NCI-H510A treated with DMSO at 0.1 percent for 48 hours (cell line): ENCODE data around the gene RUSC1.
"Not testable (repeated sequence)": the region's sequence is repeated elsewhere in the genome, so short reads cannot be mapped to it uniquely, and the experiment has no call there.

Experiments used
- DNase-seq: peaks from one replicate; lab custom pipeline; 2025; lab: John Stamatoyannopoulos, UW

RUSC1 gene

DNA sequence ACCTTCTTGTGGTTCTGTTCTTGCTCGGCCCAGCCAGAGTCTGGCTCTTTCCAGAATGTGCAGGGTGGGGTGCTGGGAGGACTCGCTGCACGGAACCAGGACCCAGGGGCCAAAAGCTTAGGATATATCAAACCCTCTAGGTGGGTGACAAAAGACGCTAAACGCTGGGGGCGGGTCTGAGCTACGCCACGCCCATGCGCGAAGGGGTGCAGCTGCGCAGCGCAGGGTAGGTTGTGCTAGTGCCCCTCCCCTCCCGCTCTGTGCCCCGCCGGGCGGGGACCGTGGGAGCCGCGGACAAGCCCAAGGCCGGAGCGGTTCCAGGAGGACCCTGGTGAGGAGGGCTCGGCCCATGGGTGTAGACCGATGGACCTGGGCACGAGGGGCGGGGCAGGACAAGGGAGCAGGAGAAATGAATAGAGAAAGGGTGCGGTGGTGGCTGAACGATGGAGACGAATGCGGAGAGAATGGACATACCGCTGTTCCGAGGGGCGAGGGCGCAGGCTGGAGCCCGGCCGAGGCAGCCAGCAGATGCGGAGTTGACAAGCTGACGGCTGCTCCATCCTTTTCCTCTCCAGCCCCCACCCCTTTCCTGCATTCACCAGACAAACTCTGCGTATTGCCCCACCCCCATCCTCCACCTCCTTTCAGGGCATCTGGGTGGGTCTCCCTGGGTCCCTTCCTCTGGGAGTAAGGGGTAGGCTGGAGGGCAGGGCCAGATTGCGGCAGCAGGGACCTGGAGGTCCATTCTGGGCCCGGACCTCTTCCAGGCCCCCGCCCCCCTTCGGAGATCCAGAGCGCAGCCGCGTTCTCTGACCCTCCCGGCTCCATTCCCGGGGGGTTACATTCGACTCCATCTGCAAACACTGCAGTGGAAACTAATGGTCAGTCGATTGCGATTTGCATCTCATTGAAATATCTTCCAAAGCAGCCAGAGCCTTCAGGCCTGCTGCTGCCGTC lies at the start of gene RUSC1:
RUSC1 (plus strand) TSS at position 234 of the 957 bp plus-strand sequence. CDS start 880 bp downstream, outside the sequence.
- no peak for DNase-seq

DNA sequence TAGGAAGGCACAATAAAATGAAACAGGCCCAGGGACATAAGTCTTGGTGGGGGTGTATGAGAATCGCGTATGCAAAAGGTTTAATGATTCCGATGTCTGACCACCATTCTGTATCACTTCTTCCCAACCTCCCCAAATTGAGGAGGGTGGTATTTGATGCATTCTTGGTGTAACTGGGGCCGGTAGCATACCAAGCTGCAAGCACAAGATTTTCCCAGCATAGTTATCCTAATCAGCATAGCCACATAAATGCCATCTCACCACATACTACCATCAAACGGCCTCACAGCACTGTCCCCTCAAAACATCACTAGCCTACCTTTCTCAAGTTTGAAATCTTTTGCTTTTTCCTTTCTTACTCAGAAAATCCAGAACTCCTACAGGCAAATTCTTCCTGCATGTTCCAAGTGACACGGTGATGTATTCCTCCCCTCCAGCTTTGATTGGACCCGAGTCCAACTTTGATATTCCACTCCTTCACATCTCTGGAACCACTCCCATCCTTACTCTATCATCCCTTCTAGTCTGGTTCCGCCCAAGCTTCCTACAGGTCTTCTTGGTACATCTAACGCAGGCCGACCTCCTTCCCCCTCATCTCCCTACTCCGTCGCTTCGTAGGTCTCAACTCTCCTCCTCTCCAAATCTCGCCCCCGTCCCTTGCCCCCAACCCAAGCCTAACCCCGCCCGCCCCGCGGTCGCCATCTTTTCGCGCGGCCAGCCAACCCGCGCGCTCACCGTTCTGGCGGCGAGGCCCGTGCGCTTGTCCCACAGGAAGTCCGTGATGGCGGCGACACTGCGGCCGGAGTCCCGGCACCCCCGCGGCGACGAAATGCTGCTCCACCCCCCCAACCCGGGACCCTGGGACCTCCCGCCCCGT lies 48.0 kb upstream of the RUSC1 start:
- DNase-seq, result peak; percentile 77

DNA sequence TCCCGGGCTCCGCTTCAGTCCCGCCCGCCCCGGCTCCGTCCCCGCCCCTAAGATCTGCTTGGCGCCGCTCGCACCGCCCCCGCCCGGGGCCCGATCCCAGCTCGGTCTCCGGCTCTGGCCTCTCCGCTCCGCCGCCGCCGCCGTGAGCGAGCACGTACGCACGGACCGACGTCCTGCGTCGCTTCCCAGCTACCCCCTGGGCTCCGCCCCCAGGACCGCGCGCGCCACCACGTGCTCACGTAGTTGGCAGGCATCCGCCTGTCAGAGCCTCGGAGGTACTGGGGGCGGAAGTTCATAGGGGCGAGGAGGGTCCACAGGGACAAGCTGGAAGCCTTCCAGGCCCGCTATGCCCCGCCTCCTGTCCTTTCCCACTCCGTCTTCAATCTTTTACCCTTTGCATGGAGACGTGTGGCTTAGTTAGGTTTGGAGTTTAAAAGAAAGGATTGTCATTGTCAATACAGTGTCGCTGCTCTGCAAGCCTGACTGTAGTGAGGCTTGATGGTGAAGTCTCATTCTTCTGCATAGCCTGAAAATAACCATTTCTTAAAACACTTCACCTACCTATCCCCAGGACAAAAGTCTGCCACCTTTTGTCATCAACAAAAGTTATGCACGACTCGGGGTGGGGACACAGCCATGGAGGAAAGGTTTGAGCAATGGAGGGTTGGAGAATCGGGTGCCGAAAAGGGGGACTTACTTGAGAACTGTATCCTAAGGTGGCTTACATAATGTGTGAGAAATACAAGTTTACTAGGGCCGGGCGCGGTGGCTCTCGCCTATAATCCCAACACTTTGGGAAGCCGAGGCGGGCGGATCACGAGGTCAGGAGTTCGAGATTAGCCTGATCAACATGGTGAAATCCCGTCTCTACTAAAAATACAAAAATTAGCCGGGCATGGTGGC lies 47.1 kb upstream of the RUSC1 start, which contains the start of gene CLK2:
CLK2 (minus strand) TSS at position 162 of the 903 bp plus-strand sequence. CDS start 2,527 bp downstream, outside the sequence.
- DNase-seq, result peak; percentile 90

GRCh38 chr1:155277070-155277901 lies 43.4 kb upstream of the RUSC1 start, which contains the start of gene HCN3:
Gene HCN3, plus strand, starts transcription at chr1:155277463. Its CDS starts 128 bp downstream, at chr1:155277591.
- DNase-seq, result peak; percentile 99

DNA sequence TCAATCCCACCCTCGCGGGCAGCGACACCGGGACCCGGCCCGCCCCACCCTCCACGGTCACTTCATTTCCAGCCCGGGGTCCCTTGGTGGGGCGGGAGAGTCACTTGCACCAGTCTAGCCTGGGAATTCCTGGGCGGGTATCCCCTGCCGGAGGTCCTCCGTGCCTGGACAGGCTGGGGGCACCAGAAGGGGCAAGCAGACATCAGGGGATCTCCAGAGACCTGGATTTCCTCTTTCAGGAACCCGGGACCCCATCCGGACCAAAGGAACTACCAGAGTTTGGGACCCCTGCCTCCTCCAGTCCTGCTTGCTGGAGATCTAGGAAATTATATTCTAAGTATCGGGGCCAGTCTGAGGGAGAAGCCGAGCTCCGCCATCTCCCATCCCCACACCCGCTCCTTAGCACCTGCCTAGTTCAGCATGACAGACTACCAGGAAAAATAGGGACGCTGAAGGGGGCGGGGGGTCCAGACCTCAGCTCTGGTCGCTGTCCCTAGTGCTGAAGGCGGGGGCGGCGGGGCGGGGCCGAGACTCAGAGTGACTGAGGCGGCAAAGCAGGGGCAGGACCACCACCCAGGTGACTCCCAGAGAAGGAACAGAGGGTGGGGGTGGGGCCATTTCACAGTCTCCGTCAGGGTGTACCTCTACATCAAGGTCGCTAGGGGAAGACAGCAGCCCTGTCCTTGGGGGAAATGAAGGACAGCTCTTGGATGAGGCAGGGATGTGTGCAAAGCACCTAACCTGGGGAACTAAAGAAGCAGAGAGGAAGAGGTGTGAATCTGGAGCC lies 42.6 kb upstream of the RUSC1 start:
- DNase-seq, result peak; percentile 68

DNA sequence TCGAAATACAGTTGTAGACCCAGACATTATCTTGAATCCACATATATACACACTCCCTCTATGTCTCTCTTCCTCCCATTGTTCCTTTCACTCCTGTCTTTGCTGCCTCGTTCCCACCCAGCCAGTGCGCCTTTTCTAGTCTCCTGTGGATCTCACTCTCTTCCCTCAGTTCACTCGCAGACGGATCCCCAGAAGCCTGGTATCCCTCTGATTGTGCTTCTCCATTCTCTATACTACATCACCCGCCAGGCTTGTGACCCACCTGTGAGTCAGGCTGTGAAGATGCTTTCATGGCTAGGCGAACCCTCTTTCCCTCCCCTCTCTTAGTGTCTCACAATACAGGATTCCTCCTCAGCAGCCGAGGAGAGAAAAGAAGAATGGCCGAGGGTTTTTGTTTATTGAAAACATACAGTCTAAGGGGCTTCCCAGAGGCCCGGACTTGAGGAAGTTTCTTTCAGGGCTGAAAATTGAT lies 42.0 kb upstream of the RUSC1 start:
- DNase-seq, result no peak

DNA sequence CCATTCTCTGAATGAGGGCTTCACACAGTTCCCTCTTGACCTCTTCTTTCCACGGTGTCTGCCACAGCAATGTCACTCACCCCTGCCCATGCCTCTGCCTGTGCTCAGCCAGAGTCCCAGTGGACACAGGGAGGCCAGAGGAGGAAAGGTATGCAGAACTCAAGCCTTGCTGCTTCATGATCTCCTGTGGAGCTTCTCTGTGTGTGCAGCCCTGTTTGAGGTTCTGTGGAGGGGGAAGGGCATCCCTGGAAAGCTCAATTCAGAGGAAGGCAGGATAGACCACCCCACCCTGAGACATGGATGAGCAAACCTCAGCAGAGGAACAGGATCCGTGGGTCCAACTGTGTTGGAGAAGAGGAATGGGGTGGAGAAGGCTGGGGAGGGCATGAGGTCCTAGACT lies 41.4 kb upstream of the RUSC1 start:
- DNase-seq, result no peak

DNA sequence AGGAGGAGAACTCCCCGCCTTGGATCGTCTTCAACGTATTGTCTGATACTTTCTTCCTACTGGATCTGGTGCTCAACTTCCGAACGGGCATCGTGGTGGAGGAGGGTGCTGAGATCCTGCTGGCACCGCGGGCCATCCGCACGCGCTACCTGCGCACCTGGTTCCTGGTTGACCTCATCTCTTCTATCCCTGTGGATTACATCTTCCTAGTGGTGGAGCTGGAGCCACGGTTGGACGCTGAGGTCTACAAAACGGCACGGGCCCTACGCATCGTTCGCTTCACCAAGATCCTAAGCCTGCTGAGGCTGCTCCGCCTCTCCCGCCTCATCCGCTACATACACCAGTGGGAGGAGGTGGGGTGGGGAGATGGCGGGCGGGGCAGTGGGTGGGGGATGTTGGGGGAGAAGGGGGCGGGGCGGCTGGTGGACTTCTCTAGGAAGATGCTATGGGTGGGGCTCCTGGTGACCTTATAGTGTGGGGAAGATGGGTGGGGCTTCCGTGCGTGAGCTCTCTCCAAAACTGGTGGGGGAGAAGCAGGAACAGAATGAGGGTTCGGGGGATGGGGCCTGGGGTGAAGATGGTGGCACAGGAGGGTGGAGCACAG lies 38.1 kb upstream of the RUSC1 start:
- no peak for DNase-seq

- no peak for DNase-seq
Observed at GRCh38 chr1:155284476-155284875, 36.2 kb upstream of the RUSC1 start.

DNA sequence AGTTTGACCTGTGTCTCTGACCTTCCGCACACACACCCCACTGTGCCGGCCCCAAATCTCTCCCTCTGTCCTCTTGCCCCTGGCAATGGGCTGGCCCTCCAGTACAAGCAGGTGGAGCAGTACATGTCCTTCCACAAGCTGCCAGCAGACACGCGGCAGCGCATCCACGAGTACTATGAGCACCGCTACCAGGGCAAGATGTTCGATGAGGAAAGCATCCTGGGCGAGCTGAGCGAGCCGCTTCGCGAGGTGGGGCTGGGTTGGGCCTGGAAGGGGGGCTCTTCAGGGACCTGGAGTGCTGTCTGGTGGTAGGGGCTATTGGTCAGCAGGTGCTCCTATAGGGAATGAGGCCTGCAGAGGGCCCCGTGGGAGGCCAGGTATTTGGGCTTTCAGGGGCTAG lies 35.6 kb upstream of the RUSC1 start:
- DNase-seq, result no peak

DNA sequence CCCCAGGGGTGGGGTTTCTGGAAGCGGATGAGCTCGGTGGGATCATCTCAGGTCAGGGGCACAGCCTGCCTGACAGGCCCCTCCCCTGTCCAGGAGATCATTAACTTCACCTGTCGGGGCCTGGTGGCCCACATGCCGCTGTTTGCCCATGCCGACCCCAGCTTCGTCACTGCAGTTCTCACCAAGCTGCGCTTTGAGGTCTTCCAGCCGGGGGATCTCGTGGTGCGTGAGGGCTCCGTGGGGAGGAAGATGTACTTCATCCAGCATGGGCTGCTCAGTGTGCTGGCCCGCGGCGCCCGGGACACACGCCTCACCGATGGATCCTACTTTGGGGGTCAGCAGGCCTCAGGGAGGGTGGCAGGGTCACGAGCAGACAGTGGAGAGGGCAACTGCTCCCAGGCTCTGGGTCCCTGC lies 35.1 kb upstream of the RUSC1 start:
- no peak for DNase-seq

DNA sequence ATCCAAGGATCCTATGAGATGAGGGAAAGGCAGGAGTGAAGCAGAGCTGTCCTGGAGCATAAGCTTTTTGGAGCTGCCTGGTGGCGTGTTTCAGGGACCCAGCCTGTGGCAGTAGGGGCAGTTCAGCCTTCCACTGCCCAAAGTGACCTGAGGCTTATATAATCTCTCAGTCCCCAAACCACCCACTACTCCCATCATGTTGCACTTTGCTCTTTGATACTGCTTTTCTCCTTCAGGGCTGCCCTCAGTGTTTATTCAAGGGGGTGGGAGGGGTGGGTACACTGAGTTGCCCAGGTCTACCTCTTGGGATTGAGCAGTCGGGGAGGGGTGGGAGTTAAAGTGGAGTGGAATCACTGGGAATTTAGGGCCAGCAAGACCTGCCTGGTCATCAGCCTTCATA lies 34.1 kb upstream of the RUSC1 start:
- DNase-seq, result no peak

- no peak for DNase-seq
Observed at GRCh38 chr1:155287987-155288543, 32.6 kb upstream of the RUSC1 start.

DNA sequence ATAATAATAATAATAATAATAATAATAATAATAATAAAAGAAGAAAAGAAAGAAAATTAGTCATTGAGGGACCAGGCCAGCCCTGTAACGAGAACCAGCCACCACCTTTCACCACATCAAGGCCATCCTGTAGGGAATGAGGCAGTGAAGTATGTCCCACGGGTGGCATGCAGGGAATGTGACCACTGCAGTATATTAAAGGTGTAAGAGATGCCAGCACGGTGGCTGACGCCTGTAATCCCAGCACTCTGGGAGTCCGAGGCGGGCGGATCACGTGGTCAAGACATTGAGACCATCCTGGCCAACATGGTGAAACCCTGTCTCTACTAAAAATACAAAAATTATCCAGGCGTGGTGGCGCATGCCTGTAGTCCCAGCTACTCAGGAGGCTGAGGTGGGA lies 29.7 kb upstream of the RUSC1 start:
- not testable (repeated sequence) for DNase-seq

- no peak for DNase-seq
Observed at GRCh38 chr1:155293086-155293749, 27.5 kb upstream of the RUSC1 start.

DNA sequence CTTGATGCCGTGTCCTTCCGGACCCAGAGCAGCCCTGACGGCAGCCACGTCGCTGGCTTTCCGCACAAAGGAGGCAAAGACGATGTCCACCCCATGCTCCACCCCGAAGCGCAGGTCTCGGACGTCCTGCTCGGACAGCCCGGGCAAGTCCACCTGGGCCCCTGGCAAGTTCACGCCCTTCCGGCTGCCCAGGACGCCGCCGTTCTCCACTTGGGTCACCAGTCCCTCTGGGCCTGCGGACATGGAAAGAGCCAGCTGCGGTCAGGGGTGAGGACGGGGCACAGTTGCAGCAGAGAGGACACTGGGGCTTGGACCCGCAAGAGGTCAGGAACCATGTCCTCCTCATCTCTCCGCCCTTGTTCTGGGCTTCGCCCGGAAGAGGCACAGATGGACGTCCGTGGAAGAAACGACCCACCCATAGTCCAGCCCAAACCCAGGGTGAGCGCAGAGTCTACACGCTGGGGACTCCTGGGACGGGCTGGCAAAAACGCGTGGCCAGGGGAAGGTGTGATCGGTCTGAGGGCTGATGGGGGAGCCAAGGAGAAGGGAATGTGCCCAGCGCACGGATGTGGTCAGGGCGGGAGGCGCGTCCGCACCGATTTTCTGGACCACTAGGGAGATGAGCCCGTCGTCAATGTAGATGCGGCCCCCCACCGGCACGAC lies 26.0 kb upstream of the RUSC1 start:
- DNase-seq, result no peak

- DNase-seq, result no peak
Observed at GRCh38 chr1:155295183-155295941, 25.3 kb upstream of the RUSC1 start.
